HepG2 (cell line): ENCODE measurements around the gene XRN1. TPM values are rescaled to one million over a fixed set of nuclear protein-coding genes. Genes with fewer than 3 reads are reported as not detected.
A peak's percentile ranks its signal among the peaks of the same experiment; 100 is the strongest.

Experiments used
- ATAC-seq: fragments of 200-7000 bp; cut with Tn5 transposase; 3 replicates; pipeline ENCODE4 v1.9.1; 2020; ENCODE audit warnings: mild to moderate bottlenecking, moderate library complexity
- BruUV-seq: library from RNA; stranded (reverse); fragments of 400-500 nt; replicated peaks from 2 replicates; lab custom pipeline; 2021; lab: Mats Ljungman, UMichigan
- CTCF ChIA-PET: fragments of 300-600 bp; formaldehyde crosslinking; extraction: SDS; loops from one replicate; lab custom pipeline; 2021; ENCODE audit warnings: low total read pairs, inconsistent platforms, low intra/inter-chr PET ratio; lab: Yijun Ruan, JAX
- POLR2A ChIA-PET: fragments of 350-600 bp; sonication (Branson Sonifier 250); formaldehyde crosslinking; loops from one replicate; lab custom pipeline; 2020; ENCODE audit warnings: antibody characterized with exemption, inconsistent platforms; lab: Yijun Ruan, JAX
- DNase-seq: peaks from one replicate; pipeline ENCODE4 v3.0.0-alpha.2; 2015; ENCODE audit warnings: low spot score
- FAIRE-seq: peaks from 3 replicates; lab custom pipeline; 2011; peaks lifted over from hg19 to GRCh38; lab: Jason Lieb, UNC
- H2AFZ ChIP-seq: one replicate; pipeline ENCODE4 v1.6.1; 2011; ENCODE audit warnings: low read length, inconsistent platforms
- H3K27ac ChIP-seq: fragments of 300-600 bp; 3 replicates; pipeline ENCODE4 v1.8.0; 2011; ENCODE audit warnings: mixed run types, mild to moderate bottlenecking, mixed read lengths, low read length, inconsistent platforms; ENCODE audit not compliant: insufficient read depth; ENCODE audit errors: extremely low read length
- H3K27me3 ChIP-seq, 2 experiments: fragments of 200-600 bp in 1 of 2; 2 replicates in 1 of 2; 3 replicates in 1 of 2; pipeline versions ENCODE4 v1.6.0 to v1.8.0; 2011; ENCODE audit warnings: low read length in 2 of 2, mild to moderate bottlenecking in 2 of 2, moderate library complexity in 2 of 2, inconsistent platforms in 1 of 2; ENCODE audit not compliant: insufficient read depth in 2 of 2, control insufficient read depth in 1 of 2
- H3K36me3 ChIP-seq, 2 experiments: fragments of 200-600 bp in 1 of 2; replicated peaks in 1 of 2; 2 replicates in 1 of 2; 3 replicates in 1 of 2; pipeline versions ENCODE4 v1.5.1 to v1.8.0; 2011; ENCODE audit warnings: low read length in 2 of 2, inconsistent platforms in 1 of 2; ENCODE audit not compliant: insufficient read depth in 2 of 2, control insufficient read depth in 1 of 2
- H3K4me1 ChIP-seq: 2 replicates; pipeline ENCODE4 v1.5.1; 2012; ENCODE audit warnings: low read length, inconsistent platforms; ENCODE audit not compliant: insufficient read depth
- H3K4me2 ChIP-seq: 2 replicates; pipeline ENCODE4 v1.6.0; 2011; ENCODE audit warnings: low read depth, low read length, inconsistent platforms
- H3K4me3 ChIP-seq, 3 experiments: fragments of 200-600 bp in 1 of 3; sonication (generic), shearing (Covaris generic) in 1 of 3; replicated peaks in 1 of 3; 2 replicates each; pipeline ENCODE4 v1.5.1; 2011 to 2016; ENCODE audit warnings: low read length in 3 of 3, inconsistent platforms in 2 of 3, low read depth in 2 of 3, mild to moderate bottlenecking in 2 of 3, control low read depth in 1 of 3, mixed read lengths in 1 of 3; ENCODE audit not compliant: insufficient read depth in 1 of 3
- H3K79me2 ChIP-seq: one replicate; pipeline ENCODE4 v1.6.1; 2011; ENCODE audit warnings: low read length, inconsistent platforms; ENCODE audit not compliant: insufficient read depth
- H3K9ac ChIP-seq: 2 replicates; pipeline ENCODE4 v1.6.0; 2011; ENCODE audit warnings: mild to moderate bottlenecking, low read depth, low read length, inconsistent platforms; ENCODE audit not compliant: insufficient read depth
- H3K9me3 ChIP-seq: 2 replicates; pipeline ENCODE4 v1.5.1; 2012; ENCODE audit warnings: mild to moderate bottlenecking, low read length
- H4K20me1 ChIP-seq: 2 replicates; pipeline ENCODE4 v1.6.0; 2011; ENCODE audit warnings: inconsistent platforms, mild to moderate bottlenecking, low read length, moderate library complexity; ENCODE audit not compliant: insufficient read depth
- ATF3 ChIP-seq: sonication (generic); formaldehyde crosslinking; IDR thresholded peaks from 2 replicates; pipeline ENCODE4 v1.4.0; 2020; ENCODE audit warnings: missing genetic modification reagents
- CEBPB ChIP-seq: IDR thresholded peaks from 2 replicates; pipeline ENCODE4 v1.6.1; 2011; ENCODE audit warnings: low read depth, low read length, improper control_type of control experiment, borderline replicate concordance
- CREM ChIP-seq, 2 experiments: sonication (generic) in 1 of 2; formaldehyde crosslinking in 1 of 2; IDR thresholded peaks; 2 replicates each; pipeline versions ENCODE4 v1.4.0 to v1.6.1; 2016 to 2020; ENCODE audit warnings: antibody characterized with exemption in 1 of 2, mild to moderate bottlenecking in 1 of 2, missing genetic modification reagents in 1 of 2
- DNMT1 ChIP-seq: sonication (generic); formaldehyde crosslinking; IDR thresholded peaks from 2 replicates; pipeline ENCODE4 v1.5.1; 2020; ENCODE audit warnings: mild to moderate bottlenecking, missing genetic modification reagents
- ELF1 ChIP-seq: sonication (generic); formaldehyde crosslinking; IDR thresholded peaks from 2 replicates; pipeline ENCODE4 v1.4.0; 2020; ENCODE audit warnings: missing genetic modification reagents
- FOSL2 ChIP-seq: sonication (generic); formaldehyde crosslinking; IDR thresholded peaks from 2 replicates; pipeline ENCODE4 v1.4.0; 2020; ENCODE audit warnings: missing genetic modification reagents
- MAX ChIP-seq: IDR thresholded peaks from 2 replicates; pipeline ENCODE4 v1.6.1; 2012; ENCODE audit warnings: inconsistent platforms
- NR3C1 ChIP-seq: sonication (generic); formaldehyde crosslinking; IDR thresholded peaks from 2 replicates; pipeline ENCODE4 v1.4.0; 2020; ENCODE audit warnings: missing genetic modification reagents
- RFX3 ChIP-seq: IDR thresholded peaks from 2 replicates; pipeline ENCODE4 v1.6.1; 2016; ENCODE audit warnings: missing biosample characterization, missing genetic modification reagents
- SIN3B ChIP-seq: fragments of 150-350 bp; IDR thresholded peaks from 2 replicates; pipeline ENCODE4 v1.6.1; 2014; ENCODE audit warnings: low read length
- ZNF276 ChIP-seq: sonication (generic); formaldehyde crosslinking; IDR thresholded peaks from 2 replicates; pipeline ENCODE4 v1.4.0; 2020; ENCODE audit warnings: mild to moderate bottlenecking, low read depth, missing genetic modification reagents
- ZNF33B ChIP-seq: sonication (generic); formaldehyde crosslinking; IDR thresholded peaks from 2 replicates; pipeline ENCODE4 v1.5.1; 2020; ENCODE audit warnings: mild to moderate bottlenecking, missing genetic modification reagents
- ZNF414 ChIP-seq: sonication (generic); formaldehyde crosslinking; IDR thresholded peaks from 2 replicates; pipeline ENCODE4 v1.5.0; 2020; ENCODE audit warnings: missing genetic modification reagents
- WGBS: methylation state at CpG from one replicate; pipeline ENCODE4 v1.1.6; 2017; ENCODE audit warnings: low lambda C conversion rate; 5-methylcytosine and 5-hydroxymethylcytosine counted together
- in situ Hi-C: cut with HindIII; loops from 2 replicates; pipeline ENCODE4 v1.10.0; 2017; ENCODE audit warnings: low pct_unique_long_range_greater_than_20kb; ENCODE audit not compliant: extremely low pct_ligation_motif_present
- intact Hi-C: fragments of 100-400 bp; cut with micrococcal nuclease; formaldehyde crosslinking; loops from one replicate; pipeline ENCODE4 v1.10.0; 2022; ENCODE audit not compliant: unreplicated experiment
- polyA plus RNA-seq, 8 experiments: library from polyadenylated mRNA; depleted of rRNA in 3 of 8; stranded (reverse) in 7 of 8; unstranded in 1 of 8; fragments of >200 nt; fragmentation: Illumina TruSeq in 4 of 8; extraction: Trizol in 4 of 8; gene quantifications; 2 replicates each; pipeline versions ENCODE4 v1.2.1 to v1.2.3, GENCODE V29; 2011 to 2016; ENCODE audit warnings: low read depth in 4 of 8, missing spikeins in 1 of 8, mixed read lengths in 1 of 8; ENCODE audit not compliant: insufficient read depth in 1 of 8
- total RNA-seq, 5 experiments: library from RNA; depleted of rRNA; stranded (reverse); fragments of >200 nt; fragmentation: Illumina TruSeq; extraction: Trizol; gene quantifications; 2 replicates each; pipeline ENCODE4 v1.2.3, GENCODE V29; 2016; ENCODE audit warnings: low read depth in 1 of 5

Gene XRN1
- total and polyA plus RNA-seq, 2 of the 13 experiments (the other 11 are each of a cell fraction or from before 2014, with no cell fraction given) = 13.2 to 13.3 TPM

- intact Hi-C loops = no loop called here
- H3K27ac ChIP-seq = no peak overlapping the region
- no peak overlapping the region for H2AFZ ChIP-seq
- DNase-seq = no peak
- FAIRE-seq = no peak
- peaks cover 39% of the 10 kb centered on the region for H3K79me2 ChIP-seq
- no peaks in the 10 kb centered on the region for H3K27me3 ChIP-seq
- no peaks in the 10 kb centered on the region for H3K9me3 ChIP-seq
- H3K4me2 ChIP-seq = no peak overlapping the region
- H4K20me1 ChIP-seq = peaks cover 9% of the 10 kb centered on the region; the same call in 1 of the 2 replicates
- CTCF ChIA-PET = no interaction called here
- ATAC-seq = peak; percentile 36; the same call in 2 of the 3 replicates
- no peak overlapping the region for H3K9ac ChIP-seq
- no peak overlapping the region for H3K4me3 ChIP-seq
- H3K36me3 ChIP-seq = peaks cover 0 to 3% of the 10 kb centered on the region in 2 experiments; a peak in 3 of 5 replicates
- POLR2A ChIA-PET = no interaction called here
- TF ChIP-seq ELF1 (CRISPR knock-in tag) (no peak), RFX3 (no peak), DNMT1 (no peak), ZNF414 (CRISPR knock-in tag) (no peak), ZNF33B (CRISPR knock-in tag) (no peak)
- no TSS peak for BruUV-seq
- H3K4me1 ChIP-seq = peaks cover 24% of the 10 kb centered on the region
- in situ Hi-C loops = no loop called here
Observed at GRCh38 chr3:142436951-142437585, 10.8 kb downstream of the XRN1 start.

- Histone ChIP-seq H3K27ac (no peak overlapping the region), H3K36me3 (peaks cover 0 to 10% of the 10 kb centered on the region in 2 experiments; a peak in 4 of 5 replicates), H2AFZ (no peak overlapping the region), H3K27me3 (no peaks in the 10 kb centered on the region), H3K9me3 (no peaks in the 10 kb centered on the region), H3K9ac (no peak overlapping the region), H3K4me1 (peaks cover 24% of the 10 kb centered on the region), H3K4me2 (no peak overlapping the region), H3K79me2 (peaks cover 26% of the 10 kb centered on the region), H3K4me3 (no peak overlapping the region), H4K20me1 (peaks cover 6% of the 10 kb centered on the region; the same call in 1 of the 2 replicates)
- POLR2A ChIA-PET = no interaction called here
- no TSS peak for BruUV-seq
- WGBS = 42% methylated on average over 4 of the region's 4 CpGs
- CTCF ChIA-PET = no interaction called here
- FAIRE-seq (no peak), ATAC-seq (no peak), DNase-seq (peak; percentile 32)
- in situ Hi-C loops (no loop called here), intact Hi-C loops (no loop called here)
- TF ChIP-seq MAX (0 out of 2 replicates have a peak, but pooled peaks have one; percentile 17), NR3C1 (CRISPR knock-in tag) (no peak), ATF3 (CRISPR knock-in tag) (peak; percentile 72; the same call in 1 of the 2 replicates), CEBPB (peak; percentile 83), ZNF276 (no peak), CREM (IDR thresholded peaks at IDR 0.05) (peak; percentile 28; the same call in 1 of the 2 replicates), CREM (CRISPR knock-in tag; IDR thresholded peaks at IDR 0.05) (no peak), SIN3B (no peak), FOSL2 (CRISPR knock-in tag) (0 out of 2 replicates have a peak, but pooled peaks have one; percentile 21)
Observed at GRCh38 chr3:142434503-142434902, 13.3 kb downstream of the XRN1 start.
